Endodermal cell (in vitro differentiated cells): ENCODE results near the gene KLHDC8B. TPM values are rescaled to one million over a fixed set of nuclear protein-coding genes. Genes with fewer than 3 reads are reported as not detected.

ENCODE experiments used
- DNase-seq: peaks from one replicate; pipeline ENCODE4 v3.0.0-alpha.2; 2017
- H3K27ac ChIP-seq: 2 replicates; pipeline ENCODE4 v1.5.1; 2013; ENCODE audit warnings: mild to moderate bottlenecking, low read depth, low read length, moderate library complexity
- H3K27me3 ChIP-seq: 2 replicates; pipeline ENCODE4 v1.6.1; 2013; ENCODE audit warnings: mild to moderate bottlenecking, low read length, moderate library complexity; ENCODE audit not compliant: insufficient read depth, control insufficient read depth, poor library complexity, severe bottlenecking
- H3K36me3 ChIP-seq: 2 replicates; pipeline ENCODE4 v1.7.0; 2013; ENCODE audit warnings: mild to moderate bottlenecking, low read length, moderate library complexity; ENCODE audit not compliant: control insufficient read depth, insufficient read depth
- H3K4me1 ChIP-seq: one replicate; pipeline ENCODE4 v1.7.0; 2013; ENCODE audit warnings: low read length; ENCODE audit not compliant: control insufficient read depth, insufficient read depth
- H3K4me3 ChIP-seq: 2 replicates; pipeline ENCODE4 v1.5.1; 2013; ENCODE audit warnings: mild to moderate bottlenecking, low read length, moderate library complexity
- H3K9ac ChIP-seq: 2 replicates; pipeline ENCODE4 v1.6.1; 2013; ENCODE audit warnings: mild to moderate bottlenecking, low read length, moderate library complexity; ENCODE audit not compliant: poor library complexity, severe bottlenecking; ENCODE audit errors: extremely low read depth
- H3K9me3 ChIP-seq: 2 replicates; pipeline ENCODE4 v1.6.1; 2013; ENCODE audit warnings: mild to moderate bottlenecking, low read length, moderate library complexity; ENCODE audit not compliant: control insufficient read depth
- H3K27ac Mint-ChIP-seq: 2 replicates; pipeline ENCODE4 v1.8.0; 2020; ENCODE audit warnings: mixed read lengths
- H3K27me3 Mint-ChIP-seq: 2 replicates; pipeline ENCODE4 v1.8.0; 2021; ENCODE audit warnings: mild to moderate bottlenecking, mixed read lengths; ENCODE audit not compliant: insufficient read depth
- H3K36me3 Mint-ChIP-seq: 2 replicates; pipeline ENCODE4 v1.8.0; 2020; ENCODE audit warnings: low read depth, mixed read lengths
- H3K4me1 Mint-ChIP-seq: 2 replicates; pipeline ENCODE4 v1.8.0; 2020; ENCODE audit warnings: mixed read lengths
- H3K4me3 Mint-ChIP-seq: 2 replicates; pipeline ENCODE4 v1.8.0; 2020; ENCODE audit warnings: mild to moderate bottlenecking, moderate library complexity, mixed read lengths
- H3K9me3 Mint-ChIP-seq: 2 replicates; pipeline ENCODE4 v1.8.0; 2020; ENCODE audit warnings: mild to moderate bottlenecking, mixed read lengths
- WGBS, 2 experiments: methylation state at CpG; one replicate each; pipeline versions ENCODE4 v1.1.5 to v1.1.7; 2013; ENCODE audit warnings: missing lambda C conversion rate in 2 of 2, mixed read lengths in 1 of 2; ENCODE audit not compliant: insufficient coverage in 1 of 2, insufficient read length in 1 of 2; 5-methylcytosine and 5-hydroxymethylcytosine counted together
- total RNA-seq, 2 donors: library from RNA; stranded (reverse); fragmentation: NEBNext Ultra II Directional in 1 of 2; extraction: Animal tissue kit (Norgen Biotek cat#: 25700) in 1 of 2; gene quantifications; 2 replicates in 1 of 2; 3 replicates in 1 of 2; pipeline ENCODE4 v1.2.1, GENCODE V29; 2021
- TF ChIP-seq, protein P1 (sequence below): fragments of 200-600 bp; sonication (generic); conservative IDR thresholded peaks from 2 replicates; pipeline ENCODE4 v1.5.0; 2021; ENCODE audit warnings: antibody characterized with exemption, mild to moderate bottlenecking

KLHDC8B gene
- total RNA-seq, 2 donors from 2014 or later = 33.5 to 36.1 TPM

DNA sequence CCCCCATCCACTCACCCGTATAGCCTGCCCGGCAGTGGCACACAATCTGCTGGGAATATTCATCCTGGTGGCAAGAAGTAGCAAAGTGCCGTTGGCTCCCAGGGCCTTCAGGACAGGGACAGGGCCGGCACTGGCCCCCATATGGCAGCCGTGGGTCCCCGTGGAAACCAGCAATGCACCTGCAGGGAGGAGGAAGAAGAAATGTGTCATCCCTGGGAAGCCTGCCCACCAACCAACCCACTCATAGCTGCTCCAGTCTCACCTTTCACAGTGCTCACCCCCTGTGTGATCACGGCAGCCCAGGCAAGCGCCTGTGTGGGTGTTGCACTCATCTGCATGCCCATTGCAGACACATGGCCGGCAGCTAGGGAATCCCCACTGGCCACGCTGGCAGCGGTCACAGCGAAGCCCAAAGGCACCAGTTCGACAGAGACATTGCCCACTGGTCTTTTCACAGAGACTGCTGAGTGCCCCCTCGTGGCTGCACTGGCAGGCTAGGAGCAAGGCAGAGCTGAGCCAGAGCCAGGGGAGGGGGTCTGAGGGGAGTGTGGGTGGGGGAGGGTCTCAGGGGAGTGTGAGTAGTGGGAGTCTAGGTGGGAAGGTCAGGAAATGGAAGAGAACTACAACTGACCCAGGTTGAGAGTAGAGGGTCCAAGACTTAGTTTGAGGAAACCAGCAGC is 46.3 kb upstream of the KLHDC8B start:
- no peaks in the 10 kb centered on the region for H3K9me3 ChIP-seq
- no peaks in the 10 kb centered on the region for H3K27me3 ChIP-seq
- H3K4me3 ChIP-seq = no peak overlapping the region
- Mint-ChIP-seq H3K4me3 (no peak overlapping the region), H3K4me1 (no peaks in the 10 kb centered on the region), H3K9me3 (no peaks in the 10 kb centered on the region), H3K36me3 (peaks cover 16% of the 10 kb centered on the region), H3K27ac (no peak overlapping the region), H3K27me3 (no peaks in the 10 kb centered on the region)
- H3K36me3 ChIP-seq = peaks cover 35% of the 10 kb centered on the region
- no peak overlapping the region for H3K9ac ChIP-seq
- TF ChIP-seq, protein P1, sequence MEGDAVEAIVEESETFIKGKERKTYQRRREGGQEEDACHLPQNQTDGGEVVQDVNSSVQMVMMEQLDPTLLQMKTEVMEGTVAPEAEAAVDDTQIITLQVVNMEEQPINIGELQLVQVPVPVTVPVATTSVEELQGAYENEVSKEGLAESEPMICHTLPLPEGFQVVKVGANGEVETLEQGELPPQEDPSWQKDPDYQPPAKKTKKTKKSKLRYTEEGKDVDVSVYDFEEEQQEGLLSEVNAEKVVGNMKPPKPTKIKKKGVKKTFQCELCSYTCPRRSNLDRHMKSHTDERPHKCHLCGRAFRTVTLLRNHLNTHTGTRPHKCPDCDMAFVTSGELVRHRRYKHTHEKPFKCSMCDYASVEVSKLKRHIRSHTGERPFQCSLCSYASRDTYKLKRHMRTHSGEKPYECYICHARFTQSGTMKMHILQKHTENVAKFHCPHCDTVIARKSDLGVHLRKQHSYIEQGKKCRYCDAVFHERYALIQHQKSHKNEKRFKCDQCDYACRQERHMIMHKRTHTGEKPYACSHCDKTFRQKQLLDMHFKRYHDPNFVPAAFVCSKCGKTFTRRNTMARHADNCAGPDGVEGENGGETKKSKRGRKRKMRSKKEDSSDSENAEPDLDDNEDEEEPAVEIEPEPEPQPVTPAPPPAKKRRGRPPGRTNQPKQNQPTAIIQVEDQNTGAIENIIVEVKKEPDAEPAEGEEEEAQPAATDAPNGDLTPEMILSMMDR = peak; percentile 50
- H3K4me1 ChIP-seq = peaks cover 4% of the 10 kb centered on the region
- WGBS, 2 experiments = 91 to 92% methylated on average over 9 to 14 of the region's 14 CpGs
- peak; percentile 60 for DNase-seq
- H3K27ac ChIP-seq = no peak overlapping the region

DNA sequence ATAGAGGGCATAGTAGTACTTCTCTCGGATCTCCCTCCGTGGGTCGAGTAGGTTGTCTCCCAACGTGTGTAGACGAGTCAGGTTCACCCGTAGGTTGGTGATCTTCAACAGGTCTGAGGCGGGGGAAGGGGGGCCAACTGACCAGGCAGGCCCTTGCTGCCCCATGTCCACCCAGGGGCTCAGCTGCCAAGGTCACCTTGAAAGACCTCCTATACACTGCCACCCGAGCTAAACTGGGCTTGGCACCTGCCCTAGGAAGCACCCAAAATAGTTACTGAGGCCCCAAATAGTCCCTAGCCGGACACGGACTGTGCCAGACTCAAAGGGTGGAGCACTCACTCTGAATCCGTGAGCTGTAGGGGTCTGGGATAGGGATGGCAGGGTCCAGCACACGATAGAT is 40.4 kb upstream of the KLHDC8B start:
- H3K9me3 Mint-ChIP-seq = no peaks in the 10 kb centered on the region
- no peak overlapping the region for H3K27ac ChIP-seq
- peaks cover 7% of the 10 kb centered on the region for H3K36me3 ChIP-seq
- H3K27me3 ChIP-seq = no peaks in the 10 kb centered on the region
- no peak for DNase-seq
- H3K4me3 Mint-ChIP-seq = peak overlapping the region; percentile 78
- 92 to 93% methylated on average over 8 to 12 of the region's 12 CpGs for WGBS, 2 experiments
- no peaks in the 10 kb centered on the region for H3K4me1 Mint-ChIP-seq
- TF ChIP-seq, protein P1 = no peak
- H3K36me3 Mint-ChIP-seq = peaks cover 3% of the 10 kb centered on the region
- no peak overlapping the region for H3K4me3 ChIP-seq
- H3K9ac ChIP-seq = no peak overlapping the region
- H3K4me1 ChIP-seq = peaks cover 5% of the 10 kb centered on the region
- H3K27me3 Mint-ChIP-seq = no peaks in the 10 kb centered on the region
- no peak overlapping the region for H3K27ac Mint-ChIP-seq
- H3K9me3 ChIP-seq = no peaks in the 10 kb centered on the region

DNA sequence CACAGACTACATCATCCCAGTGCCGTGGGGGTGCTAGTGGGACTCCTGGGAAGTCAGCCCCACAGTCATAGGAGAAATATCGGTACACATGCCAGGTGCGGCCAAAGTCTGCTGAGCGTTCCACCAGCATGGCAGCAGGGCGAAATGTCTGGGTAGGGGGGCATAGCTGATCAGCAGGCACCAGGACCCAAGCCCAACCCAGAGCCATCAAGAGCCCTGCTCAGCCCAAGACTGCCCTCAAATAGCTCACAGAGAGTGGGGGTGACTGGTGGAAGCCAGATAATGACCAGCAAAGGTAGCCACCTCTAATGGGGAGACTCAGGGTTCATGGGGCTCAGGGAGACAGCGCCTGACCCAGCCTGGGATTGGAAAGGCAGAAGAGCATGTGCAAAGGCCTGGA is 39.8 kb upstream of the KLHDC8B start:
- no peak overlapping the region for H3K27ac ChIP-seq
- no peak for DNase-seq
- no peak overlapping the region for H3K27ac Mint-ChIP-seq
- no peaks in the 10 kb centered on the region for H3K9me3 ChIP-seq
- H3K27me3 ChIP-seq = no peaks in the 10 kb centered on the region
- peak overlapping the region; percentile 78 for H3K4me3 Mint-ChIP-seq
- TF ChIP-seq, protein P1 = no peak
- peaks cover 5% of the 10 kb centered on the region for H3K4me1 ChIP-seq
- H3K4me1 Mint-ChIP-seq = no peaks in the 10 kb centered on the region
- H3K27me3 Mint-ChIP-seq = no peaks in the 10 kb centered on the region
- peaks cover 7% of the 10 kb centered on the region for H3K36me3 ChIP-seq
- WGBS, 2 experiments = 98 to 100% methylated on average over 4 to 6 of the region's 6 CpGs
- no peak overlapping the region for H3K9ac ChIP-seq
- peak overlapping the region; percentile 91 for H3K4me3 ChIP-seq
- peaks cover 3% of the 10 kb centered on the region for H3K36me3 Mint-ChIP-seq
- no peaks in the 10 kb centered on the region for H3K9me3 Mint-ChIP-seq
